Trophoblast cell (in vitro differentiated cells and primary cell): ENCODE data around the gene PKD1L1.

ENCODE experiments used
- DNase-seq, 2 donors: peaks; one replicate each; pipeline ENCODE4 v3.0.0-alpha.2; 2016
- H2AFZ ChIP-seq: 2 replicates; pipeline ENCODE4 v1.6.1; 2013; ENCODE audit warnings: low read length, moderate library complexity, mild to moderate bottlenecking; ENCODE audit not compliant: insufficient read depth, poor library complexity
- H2AK5ac ChIP-seq: 2 replicates; pipeline ENCODE4 v1.6.1; 2013; ENCODE audit warnings: mild to moderate bottlenecking, low read length
- H2BK120ac ChIP-seq: 2 replicates; pipeline ENCODE4 v1.6.1; 2013; ENCODE audit warnings: low read length, mild to moderate bottlenecking, moderate library complexity; ENCODE audit not compliant: insufficient read depth, poor library complexity
- H2BK12ac ChIP-seq: 2 replicates; pipeline ENCODE4 v1.6.1; 2013; ENCODE audit warnings: mild to moderate bottlenecking, low read length, moderate library complexity
- H2BK5ac ChIP-seq: 2 replicates; pipeline ENCODE4 v1.6.1; 2013; ENCODE audit warnings: low read length, low read depth, moderate library complexity, mild to moderate bottlenecking; ENCODE audit not compliant: poor library complexity
- H3K14ac ChIP-seq: 2 replicates; pipeline ENCODE4 v1.6.1; 2013; ENCODE audit warnings: mild to moderate bottlenecking, low read length
- H3K18ac ChIP-seq: 2 replicates; pipeline ENCODE4 v1.6.1; 2013; ENCODE audit warnings: mild to moderate bottlenecking, low read length
- H3K23ac ChIP-seq: 2 replicates; pipeline ENCODE4 v1.6.1; 2013; ENCODE audit warnings: low read length
- H3K27ac ChIP-seq: 2 replicates; pipeline ENCODE4 v1.5.1; 2013; ENCODE audit warnings: low read depth, mild to moderate bottlenecking, inconsistent platforms, low read length, moderate library complexity
- H3K27me3 ChIP-seq: 2 replicates; pipeline ENCODE4 v1.6.1; 2013; ENCODE audit warnings: inconsistent platforms, mild to moderate bottlenecking, low read length, moderate library complexity; ENCODE audit not compliant: insufficient read depth
- H3K36me3 ChIP-seq, 2 experiments: 1 replicate in 1 of 2; 2 replicates in 1 of 2; pipeline ENCODE4 v1.6.1; 2013; ENCODE audit warnings: low read length in 2 of 2, mild to moderate bottlenecking in 2 of 2, moderate library complexity in 1 of 2; ENCODE audit not compliant: insufficient read depth in 2 of 2, control insufficient read depth in 1 of 2
- H3K4ac ChIP-seq: 2 replicates; pipeline ENCODE4 v1.6.1; 2013; ENCODE audit warnings: low read depth, mild to moderate bottlenecking, low read length, moderate library complexity
- H3K4me1 ChIP-seq, 2 experiments: 1 replicate in 1 of 2; 2 replicates in 1 of 2; pipeline ENCODE4 v1.6.1; 2013; ENCODE audit warnings: low read length in 2 of 2, mild to moderate bottlenecking in 2 of 2, moderate library complexity in 1 of 2; ENCODE audit not compliant: insufficient read depth in 2 of 2, control insufficient read depth in 1 of 2
- H3K4me2 ChIP-seq: 2 replicates; pipeline ENCODE4 v1.6.1; 2013; ENCODE audit warnings: inconsistent platforms, mild to moderate bottlenecking, low read length, moderate library complexity
- H3K4me3 ChIP-seq: 2 replicates; pipeline ENCODE4 v1.5.1; 2013; ENCODE audit warnings: mild to moderate bottlenecking, low read depth, low read length, inconsistent platforms
- H3K79me1 ChIP-seq: one replicate; pipeline ENCODE4 v1.6.1; 2013; ENCODE audit warnings: low read length
- H3K79me2 ChIP-seq: 2 replicates; pipeline ENCODE4 v1.6.1; 2013; ENCODE audit warnings: low read length, mild to moderate bottlenecking; ENCODE audit not compliant: control insufficient read depth, insufficient read depth, poor library complexity
- H3K9ac ChIP-seq: 2 replicates; pipeline ENCODE4 v1.6.1; 2013; ENCODE audit warnings: mild to moderate bottlenecking, low read length
- H3K9me3 ChIP-seq: 2 replicates; pipeline ENCODE4 v1.6.1; 2013; ENCODE audit warnings: low read depth, mild to moderate bottlenecking, control low read depth, inconsistent platforms, low read length; ENCODE audit not compliant: insufficient read depth
- H4K12ac ChIP-seq: 2 replicates; pipeline ENCODE4 v1.6.1; 2013; ENCODE audit warnings: low read depth, mild to moderate bottlenecking, low read length, moderate library complexity
- H4K8ac ChIP-seq: 2 replicates; pipeline ENCODE4 v1.6.1; 2013; ENCODE audit warnings: low read depth, mild to moderate bottlenecking, low read length, moderate library complexity
- H4K91ac ChIP-seq: one replicate; pipeline ENCODE4 v1.6.1; 2013; ENCODE audit warnings: low read depth, mild to moderate bottlenecking, low read length, moderate library complexity
- WGBS: extraction: QIAGEN DNeasy Blood & Tissue Kit; methylation state at CpG from one replicate; pipeline ENCODE4 v1.1.7; 2013; ENCODE audit warnings: missing lambda C conversion rate; ENCODE audit not compliant: insufficient read length, insufficient coverage; ENCODE audit errors: extremely low coverage; 5-methylcytosine and 5-hydroxymethylcytosine counted together

PKD1L1 gene

GRCh38 chr7:47741984-47742383, 206.3 kb downstream of the PKD1L1 start:
- Histone ChIP-seq H3K23ac (no peak overlapping the region), H3K27ac (no peak overlapping the region), H3K4me2 (no peak overlapping the region), H3K4me1 (peaks cover 8% of the 10 kb centered on the region in 2 experiments), H4K91ac (no peak overlapping the region), H2BK12ac (no peak overlapping the region), H3K79me1 (peaks cover 4% of the 10 kb centered on the region), H3K4me3 (no peak overlapping the region), H3K36me3 (no peaks in the 10 kb centered on the region), H2AFZ (no peak overlapping the region), H3K9ac (no peak overlapping the region), H4K8ac (no peak overlapping the region), H3K27me3 (no peaks in the 10 kb centered on the region), H2BK5ac (no peak overlapping the region), H3K14ac (no peak overlapping the region), H3K4ac (no peak overlapping the region), H3K18ac (no peak overlapping the region), H2BK120ac (no peak overlapping the region), H3K79me2 (no peaks in the 10 kb centered on the region), H3K9me3 (no peaks in the 10 kb centered on the region), H4K12ac (no peak overlapping the region), H2AK5ac (no peak overlapping the region)
- peak in 1 of 2 donors; percentile 63 for DNase-seq
- WGBS, result no CpG with 5 or more reads among the region's 6 CpGs

GRCh38 chr7:47739891-47740290, 208.4 kb downstream of the PKD1L1 start:
- H2BK12ac ChIP-seq, result no peak overlapping the region
- no peak overlapping the region for H4K12ac ChIP-seq
- no peak overlapping the region for H2BK5ac ChIP-seq
- H3K9me3 ChIP-seq, result no peaks in the 10 kb centered on the region
- no peak overlapping the region for H3K9ac ChIP-seq
- WGBS, result no CpG with 5 or more reads among the region's 8 CpGs
- H3K4ac ChIP-seq, result no peak overlapping the region
- no peak overlapping the region for H3K14ac ChIP-seq
- no peak overlapping the region for H2AFZ ChIP-seq
- peak overlapping the region; percentile 12 for H4K91ac ChIP-seq
- H3K27me3 ChIP-seq, result no peaks in the 10 kb centered on the region
- H4K8ac ChIP-seq, result no peak overlapping the region
- H3K4me2 ChIP-seq, result no peak overlapping the region
- no peak overlapping the region for H2BK120ac ChIP-seq
- peaks cover 4% of the 10 kb centered on the region for H3K79me1 ChIP-seq
- H3K23ac ChIP-seq, result no peak overlapping the region
- H3K27ac ChIP-seq, result no peak overlapping the region
- no peak for DNase-seq
- H3K36me3 ChIP-seq, result no peaks in the 10 kb centered on the region
- H3K18ac ChIP-seq, result no peak overlapping the region
- no peak overlapping the region for H2AK5ac ChIP-seq
- no peaks in the 10 kb centered on the region for H3K79me2 ChIP-seq
- no peak overlapping the region for H3K4me3 ChIP-seq
- H3K4me1 ChIP-seq, result peaks cover 8 to 11% of the 10 kb centered on the region in 2 experiments

GRCh38 chr7:47739301-47739875, 208.9 kb downstream of the PKD1L1 start:
- no peak overlapping the region for H3K9ac ChIP-seq
- peak overlapping the region; percentile 45 for H2AK5ac ChIP-seq
- no peak overlapping the region for H3K4ac ChIP-seq
- no peak overlapping the region for H4K12ac ChIP-seq
- no peaks in the 10 kb centered on the region for H3K79me2 ChIP-seq
- H3K79me1 ChIP-seq, result peaks cover 4% of the 10 kb centered on the region
- no peaks in the 10 kb centered on the region for H3K9me3 ChIP-seq
- no peak overlapping the region for H3K27ac ChIP-seq
- H3K4me3 ChIP-seq, result no peak overlapping the region
- WGBS, result no CpG with 5 or more reads among the region's 9 CpGs
- no peak overlapping the region for H2BK5ac ChIP-seq
- no peak overlapping the region for H2AFZ ChIP-seq
- H3K14ac ChIP-seq, result no peak overlapping the region
- peaks cover 8 to 14% of the 10 kb centered on the region in 2 experiments for H3K4me1 ChIP-seq
- H4K91ac ChIP-seq, result peak overlapping the region; percentile 39
- no peak overlapping the region for H2BK120ac ChIP-seq
- no peak overlapping the region for H3K4me2 ChIP-seq
- no peak overlapping the region for H3K23ac ChIP-seq
- no peak overlapping the region for H4K8ac ChIP-seq
- no peak for DNase-seq
- no peaks in the 10 kb centered on the region for H3K36me3 ChIP-seq
- no peaks in the 10 kb centered on the region for H3K27me3 ChIP-seq
- peak overlapping the region; percentile 6 for H2BK12ac ChIP-seq
- no peak overlapping the region for H3K18ac ChIP-seq

- peak overlapping the region; percentile 29 for H4K8ac ChIP-seq
- WGBS, result no CpG with 5 or more reads among the region's 6 CpGs
These were observed 209.6 kb downstream of the PKD1L1 start for GRCh38 chr7:47738563-47739166.

More at GRCh38 chr7:47738563-47739166, 209.6 kb downstream of the PKD1L1 start:
- Histone ChIP-seq H3K9ac (no peak overlapping the region), H3K79me1 (peaks cover 2% of the 10 kb centered on the region), H2AFZ (no peak overlapping the region), H2BK5ac (no peak overlapping the region), H3K27ac (no peak overlapping the region), H3K4me1 (peaks cover 11 to 13% of the 10 kb centered on the region in 2 experiments), H2AK5ac (no peak overlapping the region), H4K91ac (no peak overlapping the region), H4K12ac (no peak overlapping the region), H3K4me3 (no peak overlapping the region), H3K27me3 (no peaks in the 10 kb centered on the region), H2BK12ac (peak overlapping the region; percentile 74), H3K36me3 (no peaks in the 10 kb centered on the region), H3K9me3 (no peaks in the 10 kb centered on the region), H3K23ac (no peak overlapping the region), H3K18ac (no peak overlapping the region), H3K79me2 (no peaks in the 10 kb centered on the region), H3K4ac (no peak overlapping the region), H3K4me2 (no peak overlapping the region), H2BK120ac (no peak overlapping the region), H3K14ac (peak overlapping the region; percentile 40)
- no peak for DNase-seq
